IPS-18a (cell line): Measurements from ENCODE around the gene SNAP29.
"Not testable (repeated sequence)": the region's sequence is repeated elsewhere in the genome, so short reads cannot be mapped to it uniquely, and the experiment has no call there.

ENCODE experiments used
- H3K27ac ChIP-seq: one replicate; pipeline ENCODE4 v1.5.1; 2013; ENCODE audit warnings: low read length
- H3K27me3 ChIP-seq: one replicate; pipeline ENCODE4 v1.6.1; 2013; ENCODE audit warnings: mild to moderate bottlenecking, low read length; ENCODE audit not compliant: control insufficient read depth, insufficient read depth
- H3K36me3 ChIP-seq: one replicate; pipeline ENCODE4 v1.6.1; 2013; ENCODE audit warnings: low read depth, low read length; ENCODE audit not compliant: control insufficient read depth
- H3K4me1 ChIP-seq: one replicate; pipeline ENCODE4 v1.6.1; 2013; ENCODE audit warnings: low read depth, low read length; ENCODE audit not compliant: control insufficient read depth
- H3K4me3 ChIP-seq: one replicate; pipeline ENCODE4 v1.5.1; 2013; ENCODE audit warnings: low read length
- H3K9ac ChIP-seq: one replicate; pipeline ENCODE4 v1.6.1; 2013; ENCODE audit warnings: mild to moderate bottlenecking, low read length, moderate library complexity
- H3K9me3 ChIP-seq: one replicate; pipeline ENCODE4 v1.6.1; 2013; ENCODE audit warnings: low read depth, low read length; ENCODE audit not compliant: control insufficient read depth

SNAP29 gene

DNA sequence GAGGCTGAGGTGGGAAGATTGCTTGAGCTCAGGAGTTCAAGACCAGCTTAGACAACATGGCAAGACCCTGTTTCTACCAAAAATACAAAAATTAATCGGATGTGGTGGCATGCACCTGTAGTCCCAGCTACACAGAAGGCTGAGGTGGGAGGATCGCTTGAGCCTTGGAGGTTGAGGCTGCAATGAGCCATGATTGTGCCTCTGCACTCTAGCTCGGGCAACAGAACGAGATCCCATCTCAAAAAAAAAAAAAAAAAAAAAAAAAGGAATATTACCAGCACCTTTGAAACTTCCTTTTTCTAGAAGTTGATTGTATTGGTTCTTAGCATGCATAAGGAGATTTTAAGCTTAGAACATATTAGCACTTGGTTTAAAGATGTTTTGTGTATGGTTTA is 69.8 kb downstream of the SNAP29 start:
- Histone ChIP-seq H3K27me3 (no peaks in the 10 kb centered on the region), H3K9ac (no peak overlapping the region), H3K4me3 (no peak overlapping the region), H3K36me3 (peaks cover 6% of the 10 kb centered on the region), H3K4me1 (peaks cover 12% of the 10 kb centered on the region), H3K9me3 (no peaks in the 10 kb centered on the region), H3K27ac (no peak overlapping the region)

DNA sequence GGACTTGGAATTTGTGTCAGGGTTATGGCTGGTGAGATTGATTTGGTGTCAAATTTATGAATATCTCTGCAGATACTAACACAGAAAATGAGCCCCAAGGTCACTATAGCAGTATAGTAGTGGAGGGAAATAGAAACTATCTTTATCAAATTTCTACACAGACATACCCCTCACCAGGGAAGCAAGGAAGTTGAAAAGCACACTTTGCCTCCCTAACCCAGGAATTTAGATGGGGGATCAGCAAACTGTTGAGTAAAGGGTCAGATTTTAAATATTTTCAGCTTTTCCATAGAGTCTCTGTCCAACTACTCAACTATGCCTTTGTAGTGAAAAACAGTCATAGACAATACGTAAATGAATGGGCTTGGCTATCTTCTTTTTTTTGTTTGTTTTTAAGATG is 71.2 kb downstream of the SNAP29 start:
- Histone ChIP-seq H3K36me3 (peaks cover 16% of the 10 kb centered on the region), H3K27ac (no peak overlapping the region), H3K4me3 (no peak overlapping the region), H3K4me1 (peaks cover 12% of the 10 kb centered on the region), H3K27me3 (no peaks in the 10 kb centered on the region), H3K9ac (no peak overlapping the region), H3K9me3 (no peaks in the 10 kb centered on the region)

DNA sequence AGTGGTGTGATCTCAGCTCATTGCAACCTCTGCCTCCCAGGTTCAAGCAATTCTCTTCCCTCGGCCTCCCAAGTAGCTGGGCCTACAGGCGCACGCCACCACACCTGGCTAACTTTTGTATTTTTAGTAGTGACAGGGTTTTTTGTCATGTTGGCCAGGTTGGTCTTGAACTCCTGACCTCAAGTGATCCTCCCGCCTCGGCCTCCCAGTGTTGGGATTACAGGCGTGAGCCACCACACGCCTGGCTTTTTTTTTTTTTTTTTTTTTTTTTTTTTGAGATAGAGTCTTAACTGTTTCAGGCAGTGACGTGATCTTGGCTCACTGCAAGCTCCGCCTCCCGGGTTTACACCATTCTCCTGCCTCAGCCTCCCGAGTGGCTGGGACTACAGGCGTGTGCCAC is 71.6 kb downstream of the SNAP29 start:
- H3K36me3 ChIP-seq: peaks cover 15% of the 10 kb centered on the region
- not testable (repeated sequence) for H3K4me1 ChIP-seq, H3K27ac ChIP-seq, H3K9ac ChIP-seq, H3K9me3 ChIP-seq, H3K27me3 ChIP-seq, H3K4me3 ChIP-seq

DNA sequence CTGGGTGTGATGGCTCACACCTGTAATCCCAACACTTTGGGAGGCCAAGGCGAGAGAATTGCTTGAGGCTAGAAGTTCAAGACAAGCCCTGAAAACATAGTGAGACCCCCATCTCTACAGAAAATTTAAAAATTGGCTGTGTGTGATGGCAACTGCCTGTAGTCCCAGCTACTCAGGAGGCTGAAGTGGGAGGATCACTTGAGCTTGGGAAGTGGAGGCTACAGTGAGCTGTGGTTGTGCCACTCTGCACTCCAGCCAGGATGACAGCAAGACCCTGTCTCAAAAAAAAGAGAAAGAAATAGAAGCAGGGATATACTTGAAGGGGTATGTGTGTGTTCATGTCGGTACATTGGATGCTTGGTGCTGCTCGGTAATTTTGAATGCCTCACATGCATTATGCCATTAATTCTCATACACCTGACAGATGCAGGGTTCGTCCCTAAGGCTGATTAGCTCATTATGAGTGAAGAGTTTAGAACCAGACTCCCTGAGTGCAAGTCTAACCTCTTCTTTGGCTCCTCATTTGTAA is 72.4 kb downstream of the SNAP29 start:
- H3K9ac ChIP-seq: no peak overlapping the region
- H3K27ac ChIP-seq: no peak overlapping the region
- no peaks in the 10 kb centered on the region for H3K27me3 ChIP-seq
- peaks cover 15% of the 10 kb centered on the region for H3K36me3 ChIP-seq
- no peaks in the 10 kb centered on the region for H3K9me3 ChIP-seq
- H3K4me1 ChIP-seq: peaks cover under 1% of the 10 kb centered on the region
- H3K4me3 ChIP-seq: no peak overlapping the region

DNA sequence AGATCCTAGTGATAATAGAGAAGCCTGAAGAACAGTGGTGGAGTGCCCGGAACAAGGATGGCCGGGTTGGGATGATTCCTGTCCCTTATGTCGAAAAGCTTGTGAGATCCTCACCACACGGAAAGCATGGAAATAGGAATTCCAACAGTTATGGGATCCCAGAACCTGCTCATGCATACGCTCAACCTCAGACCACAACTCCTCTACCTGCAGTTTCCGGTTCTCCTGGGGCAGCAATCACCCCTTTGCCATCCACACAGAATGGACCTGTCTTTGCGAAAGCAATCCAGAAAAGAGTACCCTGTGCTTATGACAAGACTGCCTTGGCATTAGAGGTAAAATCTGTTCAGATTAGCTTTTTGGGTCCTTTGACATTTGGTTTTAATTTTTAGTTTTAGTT is 75.1 kb downstream of the SNAP29 start:
- H3K9ac ChIP-seq: no peak overlapping the region

DNA sequence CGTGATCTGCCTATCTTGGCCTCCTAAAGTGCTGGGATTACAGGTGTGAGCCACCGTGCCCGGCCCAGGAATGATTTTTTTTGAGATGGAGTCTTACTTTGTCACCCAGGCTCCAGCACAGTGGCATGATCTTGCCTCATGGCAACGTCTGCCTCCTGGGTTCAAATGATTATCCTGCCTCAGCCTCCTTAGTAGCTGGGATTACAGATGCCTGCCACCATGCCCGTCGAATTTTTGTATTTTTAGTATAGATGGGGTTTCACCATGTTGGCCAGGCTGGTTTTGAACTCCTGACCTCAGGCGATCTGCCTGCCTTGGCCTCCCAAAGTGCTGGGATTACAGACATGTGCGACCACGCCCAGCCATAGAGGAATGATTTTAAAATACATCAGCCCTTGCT is 76.2 kb downstream of the SNAP29 start:
- peaks cover 26% of the 10 kb centered on the region for H3K36me3 ChIP-seq

More for the DNA sequence above, 75.1 kb downstream of the SNAP29 start:
- Histone ChIP-seq H3K27me3 (no peaks in the 10 kb centered on the region), H3K9me3 (no peaks in the 10 kb centered on the region), H3K36me3 (peaks cover 26% of the 10 kb centered on the region), H3K4me1 (no peaks in the 10 kb centered on the region), H3K4me3 (no peak overlapping the region), H3K27ac (no peak overlapping the region)

DNA sequence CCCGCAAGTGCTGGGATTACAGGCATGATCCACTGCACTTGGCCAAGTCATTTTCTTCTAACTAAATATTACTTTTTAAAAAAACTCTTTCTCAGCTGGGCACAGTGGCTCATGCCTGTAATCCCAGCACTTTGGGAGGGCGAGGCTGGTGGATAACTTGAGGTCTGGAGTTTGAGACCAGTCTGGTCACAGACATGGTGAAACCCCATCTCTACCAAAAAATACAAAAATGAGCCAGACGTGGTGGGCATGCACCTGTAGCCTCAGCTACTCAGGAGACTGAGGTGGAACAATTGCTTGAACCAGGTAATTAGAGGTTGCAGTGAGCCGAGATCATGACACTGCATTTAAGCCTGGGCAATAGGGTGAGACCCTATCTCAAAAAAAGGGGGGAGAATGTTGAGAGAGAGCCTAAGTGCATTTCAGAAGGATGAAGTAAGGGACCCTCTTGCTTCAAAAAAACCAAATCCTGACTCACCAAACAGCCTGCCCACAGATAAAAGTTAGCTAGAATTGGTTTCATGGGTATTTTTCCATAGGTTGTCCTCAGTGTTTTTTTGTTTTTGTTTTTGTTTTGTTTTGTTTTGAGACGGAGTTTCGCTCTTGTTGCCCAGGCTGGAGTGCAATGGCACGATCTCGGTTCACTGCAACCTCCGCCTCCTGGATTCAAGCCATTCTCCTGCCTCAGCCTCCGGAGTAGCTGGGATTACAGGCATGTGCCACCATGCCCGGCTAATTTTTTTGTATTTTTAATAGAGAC is 77.2 kb downstream of the SNAP29 start:
- H3K4me3 ChIP-seq, H3K27ac ChIP-seq, H3K27me3 ChIP-seq, H3K9ac ChIP-seq, H3K9me3 ChIP-seq, H3K4me1 ChIP-seq: not testable (repeated sequence)
- H3K36me3 ChIP-seq: peaks cover 26% of the 10 kb centered on the region

More for the DNA sequence above, 76.2 kb downstream of the SNAP29 start:
- not testable (repeated sequence) for H3K4me3 ChIP-seq, H3K27me3 ChIP-seq, H3K9me3 ChIP-seq, H3K9ac ChIP-seq, H3K4me1 ChIP-seq, H3K27ac ChIP-seq

DNA sequence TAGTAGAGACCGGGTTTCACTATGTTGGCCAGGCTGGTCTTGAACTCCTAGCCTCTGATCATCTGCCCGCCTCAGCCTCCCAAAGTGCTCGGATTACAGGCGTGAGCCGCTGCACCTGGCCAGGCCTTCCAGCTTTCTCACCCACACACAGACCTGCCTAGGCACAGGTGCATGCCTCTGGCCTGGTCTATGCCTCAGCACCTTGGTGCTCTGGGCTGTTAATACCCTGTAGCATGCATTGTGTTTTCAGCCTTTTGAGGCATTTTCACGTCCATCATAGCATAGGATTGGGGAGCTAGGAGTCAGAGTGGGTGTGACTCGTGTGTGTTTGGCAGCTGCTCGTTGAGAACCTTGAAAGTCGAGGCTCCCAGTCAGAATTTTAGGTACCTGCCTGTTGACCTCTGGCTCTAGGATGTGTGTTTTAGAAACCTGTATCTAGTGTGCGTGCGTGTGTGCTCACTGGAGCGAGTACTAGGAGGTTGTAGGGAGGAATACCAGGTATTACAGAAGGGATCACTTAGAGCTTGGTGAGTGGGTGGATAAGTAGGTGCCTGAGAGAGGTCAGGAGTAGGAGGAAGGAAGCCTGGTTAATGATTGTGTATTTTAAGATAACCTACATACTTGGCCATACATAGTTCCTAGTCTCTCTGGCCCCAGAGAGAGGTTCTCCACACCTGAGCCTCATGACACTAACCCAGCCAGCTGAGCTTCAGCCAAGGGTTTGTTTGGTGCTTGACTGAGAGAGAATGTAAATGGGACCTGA is 78.4 kb downstream of the SNAP29 start:
- peaks cover 26% of the 10 kb centered on the region for H3K36me3 ChIP-seq

DNA sequence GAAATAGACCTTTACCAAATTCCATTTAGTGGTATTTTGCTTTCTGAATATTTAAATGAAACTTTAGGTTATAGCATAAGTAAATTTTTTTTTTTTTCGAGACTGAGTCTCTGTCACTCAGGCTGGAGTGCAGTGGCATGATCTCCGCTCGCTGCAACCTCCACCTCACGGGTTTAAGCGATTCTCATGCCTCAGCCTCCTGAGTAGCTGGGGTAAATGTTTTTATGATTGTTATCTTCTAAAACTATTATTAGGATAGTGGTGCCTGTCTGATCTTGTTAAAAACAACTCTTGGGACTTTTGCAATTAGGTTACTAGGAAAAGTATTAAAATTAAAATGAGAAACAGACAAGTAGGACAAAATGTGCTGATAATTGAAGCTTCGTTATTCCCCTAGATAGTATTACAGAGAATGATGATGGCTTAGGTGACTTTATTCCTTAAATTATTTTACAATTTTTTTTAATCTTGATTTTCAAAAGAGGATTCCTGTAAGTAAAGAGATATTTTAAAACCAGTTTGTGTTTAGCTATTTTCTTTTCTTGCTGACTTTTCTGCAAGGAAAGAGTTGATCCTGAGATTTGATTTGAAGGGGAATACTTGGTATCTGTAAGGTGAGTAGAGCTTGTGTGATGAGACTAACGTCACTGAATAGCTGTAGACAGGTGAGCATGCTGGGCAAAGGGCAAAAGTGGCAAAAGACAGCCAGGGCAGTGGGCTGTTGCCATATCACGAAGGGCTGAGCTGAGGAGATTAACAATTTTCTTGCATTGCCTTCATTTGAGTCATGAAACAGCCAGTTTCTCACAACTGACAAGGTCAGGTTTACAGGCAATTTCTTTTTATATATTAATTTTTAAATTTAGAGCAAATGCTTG is 79.2 kb downstream of the SNAP29 start:
- Histone ChIP-seq H3K4me3 (no peak overlapping the region), H3K9me3 (no peaks in the 10 kb centered on the region), H3K27ac (no peak overlapping the region), H3K36me3 (peaks cover 26% of the 10 kb centered on the region), H3K27me3 (no peaks in the 10 kb centered on the region), H3K4me1 (no peaks in the 10 kb centered on the region), H3K9ac (no peak overlapping the region)

More for the DNA sequence above, 78.4 kb downstream of the SNAP29 start:
- Histone ChIP-seq H3K4me3 (no peak overlapping the region), H3K9me3 (no peaks in the 10 kb centered on the region), H3K27me3 (no peaks in the 10 kb centered on the region), H3K9ac (no peak overlapping the region), H3K27ac (no peak overlapping the region), H3K4me1 (no peaks in the 10 kb centered on the region)

DNA sequence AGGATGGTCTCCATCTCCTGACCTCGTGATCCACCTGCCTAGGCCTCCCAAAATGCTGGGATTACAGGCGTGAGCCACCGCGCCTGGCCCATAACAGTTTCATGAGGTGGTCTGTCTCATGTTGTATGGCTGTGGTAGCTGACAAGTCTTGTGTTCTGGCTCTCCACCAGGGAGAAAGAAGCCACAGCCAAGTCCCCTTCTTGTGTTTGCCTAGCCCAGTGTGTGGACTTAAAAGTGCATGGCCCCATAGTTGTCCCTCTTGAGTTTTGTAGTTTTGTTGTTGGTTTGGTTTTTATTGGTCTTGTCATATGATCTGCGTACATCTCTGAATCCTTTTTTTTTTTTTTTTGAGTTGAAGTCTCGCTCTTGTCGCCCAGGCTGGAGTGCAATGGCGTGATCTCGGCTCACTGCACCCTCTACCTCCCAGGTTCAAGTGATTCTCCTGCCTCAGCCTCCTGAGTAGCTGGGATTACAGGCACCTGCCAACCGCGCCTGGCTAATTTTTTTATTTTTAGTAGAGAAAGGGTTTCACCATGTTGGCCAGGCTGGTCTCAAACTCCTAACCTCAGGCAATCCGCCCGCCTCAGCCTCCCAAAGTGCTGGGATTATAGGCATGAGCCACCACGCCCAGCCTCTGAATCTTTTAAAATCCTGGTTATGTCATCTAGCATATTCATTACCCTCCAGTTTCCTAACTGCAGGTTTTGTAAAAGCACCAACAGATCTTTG is 80.8 kb downstream of the SNAP29 start:
- not testable (repeated sequence) for H3K27me3 ChIP-seq, H3K9ac ChIP-seq, H3K9me3 ChIP-seq, H3K27ac ChIP-seq, H3K4me3 ChIP-seq, H3K4me1 ChIP-seq
- peaks cover 15% of the 10 kb centered on the region for H3K36me3 ChIP-seq
